HS-5 (cell line): ENCODE results near the gene TGFBR3.
"Not testable (repeated sequence)": the region's sequence is repeated elsewhere in the genome, so short reads cannot be mapped to it uniquely, and the experiment has no call there.

Experiments
- DNase-seq: peaks from one replicate; pipeline ENCODE4 v3.0.0-alpha.2; 2012; ENCODE audit warnings: low read depth

Gene TGFBR3

GRCh38 chr1:91883470-91883869 lies 2.5 kb downstream of the TGFBR3 start:
- no peak for DNase-seq

DNA sequence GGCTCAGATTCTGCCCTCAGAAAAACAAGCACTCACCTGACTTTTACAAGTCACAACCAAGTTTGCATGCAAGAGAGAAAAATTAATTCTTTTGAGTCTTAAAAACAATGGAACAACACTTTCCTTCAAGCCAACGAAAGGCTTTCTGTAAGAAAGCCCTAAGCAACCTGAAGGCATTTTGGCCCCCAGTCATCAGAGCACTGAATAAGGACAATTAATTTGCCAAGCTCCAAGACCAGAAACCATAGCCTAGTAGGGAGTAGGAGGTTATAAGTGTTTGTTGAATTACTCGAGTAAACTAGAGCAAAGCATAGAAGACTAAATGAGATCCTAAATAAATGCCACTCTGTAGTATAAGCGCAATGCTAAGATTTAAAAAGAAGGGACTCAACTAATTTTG lies 4.7 kb downstream of the TGFBR3 start:
- no peak for DNase-seq

- no peak for DNase-seq
Measured at GRCh38 chr1:91879733-91880132, 6.2 kb downstream of the TGFBR3 start.

GRCh38 chr1:91877574-91878208 lies 8.3 kb downstream of the TGFBR3 start:
- DNase-seq, result no peak

- no peak for DNase-seq
Measured at GRCh38 chr1:91876781-91877573, 9.0 kb downstream of the TGFBR3 start.

DNA sequence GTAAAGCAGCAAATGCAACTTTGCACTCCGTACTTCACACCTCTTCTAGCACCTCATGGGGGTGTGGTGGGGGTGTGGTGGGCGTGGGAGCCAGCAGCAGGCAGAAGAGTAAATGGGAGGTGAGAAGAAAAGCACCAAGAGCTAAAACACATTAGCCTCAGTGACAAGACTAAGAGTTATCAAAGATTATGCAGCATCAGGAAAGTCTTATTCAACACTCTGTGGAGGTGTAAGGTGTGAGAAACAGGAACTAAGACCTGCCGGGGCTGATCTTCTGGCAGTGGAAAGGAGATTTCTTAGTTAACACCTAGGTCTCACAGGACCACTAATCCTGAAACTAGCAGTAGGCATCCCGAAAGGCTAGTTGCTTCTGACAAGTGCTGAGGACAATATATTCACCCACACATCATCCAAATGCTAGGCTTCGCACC lies 9.9 kb downstream of the TGFBR3 start:
- no peak for DNase-seq

DNA sequence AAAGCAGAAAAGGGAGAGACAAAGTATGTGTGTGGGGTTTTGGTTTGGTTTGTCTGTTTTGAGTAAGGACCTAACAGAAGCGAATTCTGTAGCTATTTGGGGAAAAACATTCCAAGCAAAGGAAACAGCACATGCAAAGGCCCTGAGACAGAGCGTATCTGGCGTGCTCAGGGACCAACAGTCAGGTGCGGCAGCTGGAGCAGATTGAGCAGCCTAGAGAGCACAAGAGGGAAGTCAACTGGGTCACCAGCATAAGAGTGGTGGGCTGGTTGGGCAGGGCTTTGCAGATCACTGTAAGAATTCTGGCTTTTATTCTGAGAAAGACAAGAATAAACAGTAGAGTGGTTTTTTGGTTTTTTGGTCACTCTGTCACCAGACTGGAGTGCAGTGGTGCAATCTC lies 11.8 kb downstream of the TGFBR3 start:
- DNase-seq, result no peak

- DNase-seq, result no peak
Measured at GRCh38 chr1:91872559-91873081, 13.3 kb downstream of the TGFBR3 start.

DNA sequence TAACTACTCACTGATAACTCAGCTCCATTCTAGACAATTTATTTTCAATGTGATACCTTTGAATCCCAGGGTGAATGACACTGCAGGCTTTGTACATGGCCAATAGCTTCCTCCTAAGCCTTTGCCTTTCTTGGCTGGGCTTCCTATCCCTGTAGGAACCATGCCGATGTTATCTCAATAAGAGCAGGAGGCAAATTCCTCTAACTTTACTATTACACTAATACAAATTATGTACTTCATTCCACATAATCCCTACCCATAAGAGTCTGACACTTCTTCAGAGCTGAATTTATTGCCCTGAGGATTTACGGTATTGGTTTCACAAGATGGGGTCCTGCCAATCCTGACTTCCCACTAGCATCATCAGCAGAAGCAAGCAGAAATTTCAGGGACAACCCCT lies 14.0 kb downstream of the TGFBR3 start:
- DNase-seq, result no peak

- no peak for DNase-seq
Measured at GRCh38 chr1:91870322-91870721, 15.6 kb downstream of the TGFBR3 start.

DNA sequence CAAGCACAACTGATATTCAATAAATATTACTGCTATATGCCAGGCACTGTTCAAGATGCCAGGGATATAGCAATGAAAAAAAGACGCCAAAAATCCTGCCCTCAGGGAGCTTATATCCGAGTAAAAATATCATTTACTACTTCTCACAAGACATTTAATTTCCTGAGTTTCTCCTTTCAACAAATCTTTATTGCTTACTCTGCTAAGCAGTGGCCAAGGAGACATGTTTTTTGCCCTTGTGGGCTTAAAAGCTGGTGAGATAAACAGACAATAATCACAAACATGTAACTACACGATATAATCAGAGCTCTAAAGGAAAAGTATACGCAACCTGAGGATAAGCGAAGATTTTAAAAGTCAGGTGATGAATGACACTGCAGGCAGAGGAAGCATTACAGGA lies 19.5 kb downstream of the TGFBR3 start:
- no peak for DNase-seq

DNA sequence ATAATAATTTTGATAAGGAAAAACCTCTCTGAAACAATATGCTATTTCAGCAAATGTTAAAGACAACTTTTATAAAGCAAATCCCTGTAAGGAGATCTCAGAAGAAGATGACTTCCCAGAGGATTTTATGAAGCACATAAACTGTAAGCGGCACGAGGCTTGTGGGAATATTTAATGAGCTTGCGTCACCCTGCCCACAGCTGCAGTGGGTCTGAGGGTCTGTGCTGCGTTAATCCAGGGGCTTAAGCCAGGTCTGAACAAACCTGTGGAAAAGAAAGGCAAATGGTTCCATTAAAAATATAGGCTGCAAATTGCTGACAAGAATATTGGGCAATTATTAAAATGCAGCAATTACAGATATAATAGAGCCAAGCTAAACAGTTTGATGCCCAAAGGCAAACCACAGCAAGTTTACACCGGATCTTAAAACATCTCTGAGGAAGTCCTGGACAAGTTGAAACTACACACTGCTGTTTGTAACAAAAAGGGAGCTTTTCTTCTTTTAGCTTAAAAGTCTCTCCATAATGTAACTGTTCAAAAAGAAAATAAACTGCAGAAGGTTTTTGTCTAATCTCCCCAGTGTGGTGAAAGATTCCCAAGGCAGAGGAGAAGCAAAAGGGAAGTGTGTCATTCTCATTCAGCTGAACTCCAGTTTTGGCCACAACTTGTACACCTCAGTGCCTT lies 21.8 kb downstream of the TGFBR3 start:
- DNase-seq, result no peak

GRCh38 chr1:91863498-91863897 lies 22.5 kb downstream of the TGFBR3 start:
- no peak for DNase-seq

GRCh38 chr1:91862120-91862519 lies 23.8 kb downstream of the TGFBR3 start:
- no peak for DNase-seq

DNA sequence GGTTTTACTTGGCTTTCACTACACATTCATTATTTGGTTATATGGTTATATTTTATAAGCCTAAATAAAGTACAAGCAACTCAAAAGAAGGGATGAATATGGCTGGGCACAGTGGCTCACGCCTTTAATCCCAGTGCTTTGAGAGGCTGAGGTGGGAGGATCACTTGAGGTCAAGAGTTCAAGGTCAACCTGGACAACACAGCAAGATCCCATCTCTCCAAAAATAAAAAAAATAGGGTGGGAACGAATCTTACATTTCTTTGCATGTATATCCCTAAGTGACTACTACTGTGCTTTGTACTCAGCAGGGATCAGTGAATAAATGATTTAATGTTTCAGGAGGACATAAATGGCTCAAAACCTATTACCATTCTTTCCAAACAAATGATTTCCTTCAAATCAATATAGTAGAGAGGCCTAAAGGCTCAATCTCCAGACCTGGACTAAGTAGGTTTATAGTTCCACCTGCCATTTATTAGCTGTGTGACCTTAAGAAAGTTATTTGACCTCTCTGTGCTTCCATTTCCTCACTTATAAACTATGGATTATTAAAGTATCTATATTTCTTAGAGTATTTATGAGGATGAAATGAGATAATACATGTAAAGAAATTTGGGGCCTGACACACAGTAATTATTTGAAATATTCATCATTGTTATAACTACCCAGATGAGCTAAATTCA lies 28.3 kb downstream of the TGFBR3 start:
- no peak for DNase-seq

GRCh38 chr1:91856996-91857395 lies 29.0 kb downstream of the TGFBR3 start:
- no peak for DNase-seq

- DNase-seq, result no peak
Measured at GRCh38 chr1:91854852-91855534, 31.0 kb downstream of the TGFBR3 start.

- no peak for DNase-seq
Measured at GRCh38 chr1:91853397-91853796, 32.6 kb downstream of the TGFBR3 start.

GRCh38 chr1:91852011-91852410 lies 33.9 kb downstream of the TGFBR3 start:
- DNase-seq, result not testable (repeated sequence)

DNA sequence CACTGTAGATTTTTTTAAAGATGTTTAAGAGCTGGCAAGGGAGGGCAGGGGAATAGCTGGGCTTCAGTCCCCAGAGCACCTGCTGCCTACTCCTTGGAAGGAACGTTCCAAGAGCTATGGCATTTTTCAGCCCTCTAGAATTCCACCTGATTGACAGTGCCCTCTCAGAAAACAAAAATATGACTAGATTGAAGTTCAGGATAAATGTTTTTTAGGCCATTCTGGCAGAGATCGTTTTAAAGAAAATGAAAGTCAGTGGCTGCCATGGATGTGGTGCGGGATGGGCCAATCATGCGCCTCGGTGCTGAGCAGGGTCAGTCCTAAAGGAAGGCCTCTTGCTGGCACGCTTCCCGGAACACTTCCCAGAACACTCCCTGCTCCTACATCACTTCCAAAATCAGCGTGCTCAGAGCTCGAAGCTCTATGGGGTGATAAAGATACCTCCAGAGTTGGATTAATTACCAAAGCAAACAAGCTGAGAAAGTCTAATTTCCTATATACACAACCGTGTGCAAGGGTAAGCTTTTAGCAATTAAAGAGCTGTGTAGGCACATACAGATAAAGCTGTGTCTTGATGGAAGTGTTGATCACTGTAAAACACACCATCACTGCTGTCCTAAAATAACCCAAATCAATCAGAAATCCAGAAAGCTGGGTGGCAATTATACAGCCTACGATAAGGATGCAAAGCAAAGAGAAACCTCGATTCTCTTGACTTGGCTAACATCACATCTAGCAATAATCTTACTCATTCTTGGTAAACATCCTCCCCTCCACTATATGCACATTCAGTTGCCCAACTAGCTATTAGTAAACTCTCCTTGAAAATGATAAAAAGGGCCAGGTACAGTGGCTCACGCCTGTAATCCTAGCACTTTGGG lies 34.6 kb downstream of the TGFBR3 start:
- peak; percentile 59 for DNase-seq

DNA sequence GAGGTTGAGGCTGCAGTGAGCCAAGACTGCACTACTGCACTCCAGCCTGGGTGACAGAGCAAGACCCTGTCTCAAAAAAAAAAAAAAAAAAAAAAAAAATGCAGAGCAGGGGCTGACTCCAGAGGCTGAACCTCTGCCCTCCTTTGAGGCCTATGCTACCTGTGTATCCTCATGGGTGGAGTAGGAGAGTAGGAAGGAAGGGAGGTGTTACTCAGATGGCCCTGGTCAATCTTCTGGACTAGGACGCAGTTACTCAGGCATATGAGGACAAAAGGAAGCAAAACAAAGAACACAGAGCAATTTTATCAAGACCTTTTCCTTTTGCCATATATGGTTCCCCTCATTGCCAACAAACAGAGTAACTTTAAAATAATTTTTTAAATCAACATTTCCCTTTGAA lies 35.2 kb downstream of the TGFBR3 start:
- DNase-seq, result no peak
